Subcutaneous adipose tissue (tissue), 4 donors: Measurements from ENCODE around the gene CABYR. TPM values are rescaled to one million over a fixed set of nuclear protein-coding genes. Genes with fewer than 3 reads are reported as not detected.

ENCODE experiments used
- total RNA-seq, 4 donors: library from RNA; depleted of rRNA; stranded (reverse); fragments of >200 nt; gene quantifications; one replicate each; pipeline ENCODE4 v1.1.0, GENCODE V29; 2016
- TF ChIP-seq, protein P1 (sequence below): fragments of 450-650 bp; IDR thresholded peaks from one replicate; pipeline ENCODE4 v1.5.1; 2016; ENCODE audit warnings: low read depth, mild to moderate bottlenecking, control low read depth, antibody characterized with exemption, moderate library complexity

The CABYR gene
- total RNA-seq, 4 donors from 2014 or later: 0.22 to 2.2 (median 0.33) TPM; not detected in 1

DNA sequence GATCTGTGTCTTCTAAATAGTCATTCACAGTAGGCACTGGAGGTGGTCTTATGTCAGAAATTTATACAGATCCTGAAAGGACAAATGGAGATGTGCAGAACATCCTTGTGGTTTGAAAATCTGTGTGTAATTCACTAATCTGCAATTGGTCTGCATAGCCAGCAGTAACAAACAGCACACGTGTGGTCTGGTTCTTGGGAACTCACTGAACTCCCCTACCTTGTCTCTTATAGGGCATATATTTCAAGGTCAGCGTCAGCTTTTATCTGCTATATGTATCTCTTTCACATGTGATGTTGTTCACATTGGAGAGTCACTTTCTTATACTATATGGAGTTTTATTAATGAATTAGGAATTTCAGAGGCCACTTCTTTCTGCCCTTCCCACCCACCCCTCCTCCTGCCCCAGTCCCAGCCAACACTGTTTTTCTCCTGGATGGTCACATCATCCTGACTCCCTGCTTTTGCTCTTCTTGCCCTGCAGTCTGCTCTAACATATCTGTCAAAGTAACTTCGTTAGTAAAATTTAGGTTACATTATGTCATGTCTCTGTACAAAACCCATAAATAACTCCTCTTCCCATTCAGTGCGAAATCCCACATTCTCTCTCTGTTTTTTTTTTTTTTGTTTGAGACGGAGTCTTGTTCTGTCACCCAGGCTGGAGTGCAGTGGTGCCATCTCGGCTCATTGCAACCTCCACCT is 35.4 kb upstream of the CABYR start:
- TF ChIP-seq, protein P1, sequence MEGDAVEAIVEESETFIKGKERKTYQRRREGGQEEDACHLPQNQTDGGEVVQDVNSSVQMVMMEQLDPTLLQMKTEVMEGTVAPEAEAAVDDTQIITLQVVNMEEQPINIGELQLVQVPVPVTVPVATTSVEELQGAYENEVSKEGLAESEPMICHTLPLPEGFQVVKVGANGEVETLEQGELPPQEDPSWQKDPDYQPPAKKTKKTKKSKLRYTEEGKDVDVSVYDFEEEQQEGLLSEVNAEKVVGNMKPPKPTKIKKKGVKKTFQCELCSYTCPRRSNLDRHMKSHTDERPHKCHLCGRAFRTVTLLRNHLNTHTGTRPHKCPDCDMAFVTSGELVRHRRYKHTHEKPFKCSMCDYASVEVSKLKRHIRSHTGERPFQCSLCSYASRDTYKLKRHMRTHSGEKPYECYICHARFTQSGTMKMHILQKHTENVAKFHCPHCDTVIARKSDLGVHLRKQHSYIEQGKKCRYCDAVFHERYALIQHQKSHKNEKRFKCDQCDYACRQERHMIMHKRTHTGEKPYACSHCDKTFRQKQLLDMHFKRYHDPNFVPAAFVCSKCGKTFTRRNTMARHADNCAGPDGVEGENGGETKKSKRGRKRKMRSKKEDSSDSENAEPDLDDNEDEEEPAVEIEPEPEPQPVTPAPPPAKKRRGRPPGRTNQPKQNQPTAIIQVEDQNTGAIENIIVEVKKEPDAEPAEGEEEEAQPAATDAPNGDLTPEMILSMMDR: no peak

DNA sequence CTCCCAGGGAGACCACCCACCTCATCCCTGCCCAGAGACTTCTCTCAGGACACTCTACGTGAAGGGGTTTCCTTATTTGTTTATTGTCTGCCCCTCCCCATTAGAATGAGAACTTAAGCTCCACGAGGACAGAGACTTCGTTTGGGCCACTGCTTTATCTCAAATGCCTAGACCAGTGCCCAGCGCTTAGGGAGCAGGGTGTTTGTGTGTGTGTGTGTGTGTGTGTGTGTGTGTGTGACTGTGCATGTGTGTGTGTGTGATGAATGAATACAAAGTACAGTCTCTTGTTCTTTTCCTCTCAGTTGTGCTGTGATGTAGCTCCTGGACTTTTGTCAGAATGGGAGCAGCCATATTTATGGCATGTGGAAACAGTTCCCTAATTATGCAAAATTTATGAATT is 34.4 kb upstream of the CABYR start:
- TF ChIP-seq, protein P1: no peak

DNA sequence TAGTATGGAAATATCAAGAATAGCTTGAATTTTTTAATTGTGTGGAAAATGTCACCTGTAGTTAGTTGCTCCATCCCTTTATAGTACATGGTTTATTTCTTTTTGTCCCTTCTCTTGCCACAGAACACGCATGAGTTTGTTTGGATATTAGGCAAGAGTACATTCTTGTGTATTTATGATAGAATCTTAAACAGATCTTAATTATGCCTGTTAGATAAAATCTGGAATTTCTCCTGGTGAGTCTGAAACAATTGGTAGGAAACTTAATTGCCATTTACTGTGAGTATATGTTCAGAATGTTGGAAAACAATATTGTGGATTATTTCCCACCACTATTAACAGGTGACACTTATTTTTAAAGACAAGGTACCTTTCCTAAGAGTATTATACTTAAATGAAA is 30.2 kb upstream of the CABYR start:
- TF ChIP-seq, protein P1: no peak

DNA sequence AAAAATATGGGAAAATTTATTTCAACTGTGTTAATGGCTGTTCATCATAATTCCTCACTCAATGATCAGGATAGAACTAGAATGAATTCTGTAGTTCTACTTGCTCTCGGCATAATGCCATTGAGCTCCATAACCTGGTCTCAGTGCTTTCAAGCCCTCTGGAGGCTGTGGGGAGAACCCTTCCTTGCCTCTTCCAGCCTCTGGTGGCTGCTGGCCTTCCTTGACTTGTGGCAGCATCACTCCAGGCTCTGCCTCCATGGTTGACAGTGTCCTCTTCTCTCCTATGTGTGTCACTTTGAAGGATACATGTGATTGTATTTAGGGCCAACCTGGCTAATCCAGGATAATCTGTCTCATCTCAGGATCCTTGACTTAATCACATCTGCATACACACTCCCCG is 26.9 kb upstream of the CABYR start:
- TF ChIP-seq, protein P1: no peak

DNA sequence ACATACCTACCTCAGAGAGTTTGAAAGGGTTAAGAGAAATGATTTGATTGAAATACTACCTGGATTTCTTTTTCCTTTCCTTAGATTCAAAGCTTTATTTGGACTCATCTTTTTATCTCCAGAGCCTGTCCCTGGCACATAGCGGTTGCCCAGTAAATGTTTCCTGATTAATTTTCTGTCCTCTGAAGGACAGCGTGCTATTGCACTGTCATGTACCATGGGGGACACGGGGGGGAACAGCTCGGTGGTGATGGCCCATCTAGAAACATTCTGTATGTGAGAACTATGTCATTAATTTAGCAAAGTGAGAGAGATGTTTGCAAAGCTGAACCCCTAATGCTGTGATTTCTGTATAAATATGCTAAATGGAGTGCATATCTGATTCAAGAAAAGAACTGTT is 26.4 kb upstream of the CABYR start:
- TF ChIP-seq, protein P1: no peak

DNA sequence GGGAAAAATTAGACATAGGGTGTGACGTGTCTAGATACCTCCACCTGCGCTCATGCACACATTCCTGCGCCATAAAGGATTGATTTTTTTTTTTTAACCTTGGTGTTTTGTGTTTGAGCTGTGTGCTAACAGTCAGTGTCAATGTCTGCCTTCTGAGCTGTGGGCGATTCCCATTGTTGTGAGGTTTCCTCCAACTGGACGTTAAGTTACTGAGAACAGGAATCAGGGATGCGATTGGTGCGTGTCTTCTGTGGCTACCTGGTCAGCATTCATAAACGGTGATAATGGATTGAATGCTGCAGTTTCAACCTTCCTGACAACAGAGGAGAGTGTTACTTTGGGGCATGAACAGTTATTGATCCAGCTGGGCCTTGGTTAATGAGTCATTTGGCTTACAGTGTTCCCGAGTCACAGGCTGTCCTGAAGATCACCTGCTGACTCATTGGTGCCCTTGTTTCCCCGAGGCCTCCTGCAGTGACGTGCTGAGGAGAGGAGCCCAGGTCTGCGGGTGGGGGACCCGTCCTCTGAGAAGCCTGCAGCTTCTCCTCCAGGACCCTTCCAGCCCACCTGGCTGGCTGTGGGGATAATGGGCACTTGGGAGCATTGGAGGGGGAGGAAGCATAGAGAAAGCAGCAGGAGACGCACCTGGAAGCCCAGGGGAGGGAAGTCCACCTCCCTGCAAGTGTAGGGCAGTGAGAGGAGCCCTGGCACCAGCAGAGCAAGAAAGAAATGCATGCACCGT is 25.8 kb upstream of the CABYR start:
- TF ChIP-seq, protein P1: no peak

DNA sequence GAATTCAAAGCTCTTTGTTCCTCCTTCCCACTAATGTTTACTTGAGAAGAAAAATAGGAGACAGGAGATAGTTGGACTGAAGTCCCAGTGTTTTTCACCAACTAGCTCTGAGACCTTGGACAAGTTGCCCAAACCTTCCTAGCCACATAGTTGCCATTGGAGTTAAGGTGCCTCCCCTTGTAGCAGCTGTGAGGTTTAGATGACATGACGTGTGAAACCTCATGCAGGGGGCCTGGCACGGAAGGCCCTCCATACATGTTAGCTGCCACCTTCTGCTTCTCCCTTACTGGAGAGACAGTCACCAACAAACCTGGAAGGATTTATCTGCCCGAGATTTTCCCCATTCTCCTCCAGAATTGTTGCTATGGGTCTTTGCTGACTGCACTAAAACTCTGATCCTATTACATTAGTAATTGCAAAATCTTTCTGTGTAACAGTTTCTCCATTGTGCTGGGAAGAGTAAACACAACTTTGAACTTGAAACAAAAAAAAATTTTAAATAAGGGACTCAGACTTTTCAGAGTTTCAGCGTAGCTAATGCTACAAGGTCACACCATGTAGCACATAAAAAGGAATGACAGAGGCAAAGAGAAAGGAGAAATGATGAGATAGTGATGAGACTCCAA is 23.8 kb upstream of the CABYR start:
- TF ChIP-seq, protein P1: no peak
